Measurements from ENCODE around the gene SLC22A9. TPM values are rescaled to one million over a fixed set of nuclear protein-coding genes. Genes with fewer than 3 reads are reported as not detected.

SLC22A9 gene
- total and polyA plus RNA-seq, 10 of the 15 experiments (the other 5 are each of a cell fraction or from before 2014, with no cell fraction given), result 0.03 to 0.06 TPM; not detected in 8

DNA sequence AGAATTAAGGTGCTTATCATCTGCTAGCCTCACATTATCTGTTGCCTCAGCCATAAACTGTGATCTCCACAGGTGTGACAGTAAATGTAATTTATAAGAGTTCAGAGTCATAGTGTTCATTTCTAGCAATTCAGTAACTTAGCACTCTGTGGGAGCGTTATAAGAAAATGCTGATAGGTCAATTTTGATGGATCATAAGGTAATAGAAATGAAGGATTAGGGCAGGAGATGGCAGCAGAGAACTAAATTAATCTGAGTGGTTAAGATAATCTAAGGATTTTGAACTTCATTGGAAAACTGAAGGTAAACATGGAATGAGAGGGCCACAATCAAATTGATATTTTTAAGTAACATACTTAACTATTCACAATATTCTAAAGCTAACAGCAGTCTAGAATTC is 26.5 kb upstream of the SLC22A9 start (continued):
- TF ChIP-seq, protein P1, sequence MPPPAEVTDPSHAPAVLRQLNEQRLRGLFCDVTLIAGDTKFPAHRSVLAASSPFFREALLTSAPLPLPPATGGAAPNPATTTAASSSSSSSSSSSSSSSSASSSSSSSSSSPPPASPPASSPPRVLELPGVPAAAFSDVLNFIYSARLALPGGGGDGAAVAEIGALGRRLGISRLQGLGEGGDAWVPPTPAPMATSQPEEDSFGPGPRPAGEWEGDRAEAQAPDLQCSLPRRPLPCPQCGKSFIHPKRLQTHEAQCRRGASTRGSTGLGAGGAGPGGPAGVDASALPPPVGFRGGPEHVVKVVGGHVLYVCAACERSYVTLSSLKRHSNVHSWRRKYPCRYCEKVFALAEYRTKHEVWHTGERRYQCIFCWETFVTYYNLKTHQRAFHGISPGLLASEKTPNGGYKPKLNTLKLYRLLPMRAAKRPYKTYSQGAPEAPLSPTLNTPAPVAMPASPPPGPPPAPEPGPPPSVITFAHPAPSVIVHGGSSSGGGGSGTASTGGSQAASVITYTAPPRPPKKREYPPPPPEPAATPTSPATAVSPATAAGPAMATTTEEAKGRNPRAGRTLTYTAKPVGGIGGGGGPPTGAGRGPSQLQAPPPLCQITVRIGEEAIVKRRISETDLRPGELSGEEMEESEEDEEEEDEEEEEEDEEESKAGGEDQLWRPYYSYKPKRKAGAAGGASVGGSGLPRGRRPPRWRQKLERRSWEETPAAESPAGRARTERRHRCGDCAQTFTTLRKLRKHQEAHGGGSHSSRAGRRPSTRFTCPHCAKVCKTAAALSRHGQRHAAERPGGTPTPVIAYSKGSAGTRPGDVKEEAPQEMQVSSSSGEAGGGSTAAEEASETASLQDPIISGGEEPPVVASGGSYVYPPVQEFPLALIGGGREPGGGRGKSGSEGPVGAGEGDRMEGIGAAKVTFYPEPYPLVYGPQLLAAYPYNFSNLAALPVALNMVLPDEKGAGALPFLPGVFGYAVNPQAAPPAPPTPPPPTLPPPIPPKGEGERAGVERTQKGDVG (CRISPR knock-in tag; IDR thresholded peaks at IDR 0.05), result no peak
- TF ChIP-seq RELA (IDR thresholded peaks at IDR 0.05; ENCODE audit: borderline replicate concordance, partially characterized antibody), result no peak
- TF ChIP-seq, protein P2, sequence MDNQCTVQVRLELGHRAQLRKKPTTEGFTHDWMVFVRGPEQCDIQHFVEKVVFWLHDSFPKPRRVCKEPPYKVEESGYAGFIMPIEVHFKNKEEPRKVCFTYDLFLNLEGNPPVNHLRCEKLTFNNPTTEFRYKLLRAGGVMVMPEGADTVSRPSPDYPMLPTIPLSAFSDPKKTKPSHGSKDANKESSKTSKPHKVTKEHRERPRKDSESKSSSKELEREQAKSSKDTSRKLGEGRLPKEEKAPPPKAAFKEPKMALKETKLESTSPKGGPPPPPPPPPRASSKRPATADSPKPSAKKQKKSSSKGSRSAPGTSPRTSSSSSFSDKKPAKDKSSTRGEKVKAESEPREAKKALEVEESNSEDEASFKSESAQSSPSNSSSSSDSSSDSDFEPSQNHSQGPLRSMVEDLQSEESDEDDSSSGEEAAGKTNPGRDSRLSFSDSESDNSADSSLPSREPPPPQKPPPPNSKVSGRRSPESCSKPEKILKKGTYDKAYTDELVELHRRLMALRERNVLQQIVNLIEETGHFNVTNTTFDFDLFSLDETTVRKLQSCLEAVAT (IDR thresholded peaks at IDR 0.05), result no peak

DNA sequence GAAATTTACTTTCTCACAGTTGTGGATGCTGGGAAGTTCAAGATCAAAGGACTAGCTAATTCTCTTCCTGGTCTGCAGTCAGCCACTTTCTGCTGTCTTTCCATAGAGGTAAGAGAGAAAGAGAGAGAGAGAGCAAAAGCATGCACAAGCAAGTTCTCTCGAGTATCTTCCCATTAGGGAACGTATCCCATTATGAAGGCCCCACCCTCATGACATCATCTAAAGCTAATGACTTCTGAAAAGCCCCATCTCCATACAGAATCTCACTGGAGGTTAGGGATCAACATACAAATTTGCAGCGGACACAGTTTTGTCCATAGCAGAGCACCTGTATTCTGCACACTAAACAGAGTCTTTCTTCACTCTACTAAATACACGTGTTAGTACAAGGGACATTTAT is 17.4 kb upstream of the SLC22A9 start:
- DNase-seq (ENCODE audit: low read depth, low spot score) (no peak), ATAC-seq (no peak), FAIRE-seq (no peak)
- Histone ChIP-seq H3K27me3 (replicated peaks in 1 of 2; ENCODE audit: control insufficient read depth in 2 of 2, insufficient read depth in 2 of 2, low read length in 1 of 2) (no peaks in the 10 kb centered on the region), H3K9ac (ENCODE audit: control insufficient read depth, insufficient read depth, low read length) (no peak overlapping the region), H3K4me2 (ENCODE audit: control insufficient read depth, insufficient read depth) (no peak overlapping the region), H3K4me1 (ENCODE audit: control insufficient read depth, insufficient read depth, low read length) (no peaks in the 10 kb centered on the region), H3K36me3 (ENCODE audit: control insufficient read depth in 2 of 2, insufficient read depth in 2 of 2, low read length in 1 of 2) (no peaks in the 10 kb centered on the region), H3K27ac (ENCODE audit: control insufficient read depth, insufficient read depth) (no peak overlapping the region), H2AFZ (ENCODE audit: control insufficient read depth, low read depth, low read length) (no peak overlapping the region), H3K9me3 (replicated peaks; ENCODE audit: control insufficient read depth, insufficient read depth, low read length) (no peaks in the 10 kb centered on the region), H3K4me3 (no peak overlapping the region), H4K20me1 (ENCODE audit: control insufficient read depth, insufficient read depth) (no peaks in the 10 kb centered on the region), H3K79me2 (ENCODE audit: control insufficient read depth, insufficient read depth, low read length) (no peaks in the 10 kb centered on the region)
- in situ Hi-C loops (cut with MboI) (no loop called here), intact Hi-C loops (cut with micrococcal nuclease; ENCODE audit: unreplicated experiment) (no loop called here)
- ChIA-PET RAD21 (ENCODE audit: unreplicated experiment) (no interaction called here), SMC1A (ENCODE audit: uncharacterized antibody, unreplicated experiment) (no interaction called here), POLR2A (no interaction called here), CTCF (interaction anchor here (0.5 kb wide), 1 partner anchor 97 kb away, joined by 4 read pairs; no protein-coding TSS in a partner anchor)
- 0% methylated on average over 4 of the region's 4 CpGs for WGBS (ENCODE audit: insufficient coverage, insufficient replicate concordance, low lambda C conversion rate, missing lambda C conversion rate)
- no peak for TF ChIP-seq JUNB (IDR thresholded peaks at IDR 0.05)
- TF ChIP-seq BACH1 (IDR thresholded peaks at IDR 0.05; ENCODE audit: borderline replicate concordance), result no peak
- TF ChIP-seq SUZ12 (IDR thresholded peaks at IDR 0.05; ENCODE audit: unreplicated experiment), result no peak
- TF ChIP-seq CREB1 (IDR thresholded peaks at IDR 0.05; ENCODE audit: low read depth), result no peak
- no TSS peak for BruUV-seq (replicated peaks)
